Panc1 (cell line): Measurements from ENCODE around the gene OR10A3.

Experiments used
- CTCF ChIP-seq: fragments of 450-650 bp; IDR thresholded peaks from 2 replicates; pipeline ENCODE4 v1.5.1; 2017; ENCODE audit warnings: mild to moderate bottlenecking
- POLR2AphosphoS5 ChIP-seq: IDR thresholded peaks from 2 replicates; pipeline ENCODE4 v1.6.1; 2012; ENCODE audit warnings: mild to moderate bottlenecking, low read depth, low read length, moderate library complexity
- REST ChIP-seq, 2 experiments: IDR thresholded peaks; 2 replicates each; pipeline ENCODE4 v1.6.1; 2011 to 2012; ENCODE audit warnings: low read depth in 2 of 2, control low read depth in 1 of 2, low read length in 1 of 2, mild to moderate bottlenecking in 1 of 2, moderate library complexity in 1 of 2; ENCODE audit not compliant: insufficient read depth in 1 of 2
- SIN3A ChIP-seq: IDR thresholded peaks from 2 replicates; pipeline ENCODE4 v1.6.1; 2012; ENCODE audit warnings: low read depth, mild to moderate bottlenecking, low read length, moderate library complexity, borderline replicate concordance; ENCODE audit not compliant: insufficient read depth
- TCF7L2 ChIP-seq: IDR thresholded peaks from 2 replicates; pipeline ENCODE4 v1.6.1; 2011; ENCODE audit warnings: mild to moderate bottlenecking, low read depth, low read length, inconsistent platforms

- TF ChIP-seq REST (IDR thresholded peaks at IDR 0.05; ENCODE audit: insufficient read depth in 1 of 2, low read depth in 2 of 2, low read length in 1 of 2), result no peak
- TF ChIP-seq CTCF, result no peak
- no peak for TF ChIP-seq POLR2AphosphoS5
- TF ChIP-seq SIN3A, result no peak
- TF ChIP-seq TCF7L2, result no peak
Observed at GRCh38 chr11:7931168-7931567, 10.3 kb downstream of the OR10A3 start, which contains the start of gene OR10A6.
